Activated T-helper 1 cell treated with Interleukin-2 at 50 U/mL for 16 hours (primary cell): ENCODE data around the gene COPG2.

Source experiments
- DNase-seq: peaks from one replicate; pipeline ENCODE4 v3.0.0-alpha.2; 2020; ENCODE audit warnings: low read depth

The COPG2 gene

DNA sequence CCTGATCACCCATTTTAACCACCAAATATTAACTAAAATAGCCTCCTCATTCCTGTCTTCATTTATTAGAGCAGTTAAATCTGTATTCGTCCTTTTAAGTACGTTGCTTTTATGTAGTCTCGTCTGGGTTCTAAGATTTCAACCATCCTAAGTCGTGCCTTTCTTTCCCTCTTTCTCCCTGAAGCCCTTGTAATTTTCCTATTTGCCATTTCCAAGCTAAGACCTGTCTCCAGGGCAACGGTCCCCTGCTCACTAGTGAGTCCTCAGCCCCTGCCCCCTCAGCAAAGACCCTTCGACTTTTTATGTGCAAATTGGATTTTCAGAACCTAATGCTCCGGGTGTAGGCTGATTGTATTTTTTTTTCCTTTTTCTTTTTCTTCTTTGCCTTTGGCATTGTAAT lies 192.8 kb downstream of the COPG2 start:
- no peak for DNase-seq

DNA sequence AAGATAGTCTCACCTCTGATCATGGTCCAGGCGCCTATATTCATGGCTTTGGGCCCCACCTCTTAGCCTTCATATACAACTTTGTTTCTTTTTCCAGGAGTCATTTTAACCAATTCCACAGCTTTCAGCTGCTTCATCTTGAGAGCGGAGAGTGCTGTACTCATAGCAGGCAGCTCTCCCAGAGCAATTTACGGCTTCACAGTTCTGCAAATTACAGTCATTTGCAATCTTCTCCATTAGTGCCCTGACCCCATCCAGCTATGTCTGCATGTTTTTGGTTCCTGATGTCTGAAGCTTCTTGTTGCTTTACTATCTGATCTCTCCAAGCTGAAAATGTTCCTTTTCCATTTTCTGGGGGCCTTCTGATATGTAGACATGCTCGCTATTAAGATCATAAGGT lies 194.7 kb downstream of the COPG2 start:
- DNase-seq = no peak

DNA sequence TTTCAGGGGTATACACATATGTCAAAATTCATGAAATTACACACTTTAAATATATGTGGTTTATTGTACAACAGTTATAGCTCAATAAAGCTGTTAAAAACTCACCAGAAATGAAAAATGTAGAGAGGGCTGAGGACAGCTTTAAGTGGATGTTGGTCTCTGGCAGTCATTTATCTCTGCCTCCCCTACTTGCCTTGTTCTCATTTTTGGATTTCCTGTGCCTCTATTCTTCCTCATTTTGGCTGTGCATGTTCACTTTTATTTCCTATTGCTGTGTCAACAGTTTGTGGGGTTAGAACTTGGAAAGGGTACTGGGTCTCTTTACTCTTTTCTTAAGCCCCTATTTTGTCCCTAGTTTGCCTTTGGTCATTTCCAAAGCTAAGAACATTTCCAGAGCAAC lies 195.3 kb downstream of the COPG2 start:
- no peak for DNase-seq

DNA sequence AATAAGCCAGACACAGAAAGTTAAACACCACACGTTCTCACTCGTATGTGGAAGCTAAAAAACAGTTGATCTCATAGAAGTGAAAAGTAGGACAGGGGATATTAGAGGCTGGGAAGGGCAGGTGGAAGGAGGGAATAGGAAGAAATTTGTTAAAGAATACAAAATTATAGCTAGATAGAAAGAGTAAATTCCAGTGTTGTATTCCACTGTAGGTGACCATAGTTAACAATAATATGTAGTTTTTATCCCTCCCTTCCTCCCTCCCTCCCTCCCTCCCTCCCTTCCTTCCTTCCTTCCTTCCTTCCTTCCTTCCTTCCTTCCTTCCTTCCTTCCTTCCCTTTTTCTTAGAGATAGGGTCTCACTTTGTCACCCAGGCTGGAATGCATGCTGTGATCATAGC lies 196.6 kb downstream of the COPG2 start:
- DNase-seq = no peak

DNA sequence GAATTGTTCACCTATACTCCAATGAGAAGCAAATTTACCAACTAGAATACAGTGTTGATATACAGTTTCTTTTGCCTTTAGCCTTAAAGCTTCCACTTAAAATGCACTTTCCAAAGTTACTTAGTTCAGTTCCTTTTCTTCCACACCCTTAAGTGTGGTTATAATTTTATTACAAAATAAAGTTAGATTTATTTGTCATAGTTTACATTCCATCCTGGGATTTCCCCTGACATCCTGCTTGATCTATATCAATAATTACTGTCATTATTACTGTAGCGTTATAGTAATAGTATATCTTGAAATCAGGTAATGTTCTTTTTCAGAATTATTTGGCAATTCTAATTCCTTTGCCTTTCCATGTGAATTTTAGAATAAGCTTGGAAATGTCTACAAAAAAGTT lies 199.9 kb downstream of the COPG2 start:
- no peak for DNase-seq

DNA sequence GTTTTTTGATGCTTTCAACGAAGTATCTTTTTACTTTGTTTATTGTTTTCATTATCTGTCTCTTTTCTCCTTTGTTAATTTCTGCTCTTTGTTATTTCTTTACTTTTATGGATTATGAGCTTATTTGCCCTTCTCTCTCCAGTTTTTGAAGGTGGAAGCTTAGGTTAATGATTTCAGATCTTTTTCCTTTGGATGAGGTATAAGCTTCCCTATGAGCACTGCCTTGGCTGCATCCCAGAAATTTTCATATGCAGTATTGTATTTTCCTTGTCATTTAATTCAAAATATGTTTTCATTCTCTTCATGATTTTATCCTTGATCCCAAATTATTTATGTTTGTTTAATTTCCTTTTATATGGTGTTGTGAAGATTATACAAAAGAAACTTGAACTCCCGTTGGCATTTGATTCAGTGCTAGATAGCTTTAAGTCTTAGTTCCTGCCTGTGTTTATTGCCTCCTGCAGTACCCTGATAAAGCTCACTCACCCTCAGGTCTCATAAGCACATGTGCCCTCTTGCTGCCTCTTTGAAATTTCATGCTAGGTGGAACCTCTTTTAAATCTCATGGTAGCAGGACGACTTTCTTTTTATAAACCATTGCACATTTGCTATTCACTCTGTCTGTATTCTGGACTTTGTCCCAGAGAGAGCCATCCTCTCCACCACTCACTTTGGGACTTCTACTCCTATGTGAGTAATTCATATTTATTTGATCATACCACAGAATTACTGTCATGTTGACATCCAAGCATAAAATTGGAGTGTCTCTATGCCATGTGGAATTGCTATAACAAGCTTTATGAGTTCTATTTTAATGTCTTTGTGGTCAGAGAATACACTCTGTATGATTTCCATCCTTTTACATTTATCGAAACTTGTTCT lies 204.8 kb downstream of the COPG2 start:
- no peak for DNase-seq

DNA sequence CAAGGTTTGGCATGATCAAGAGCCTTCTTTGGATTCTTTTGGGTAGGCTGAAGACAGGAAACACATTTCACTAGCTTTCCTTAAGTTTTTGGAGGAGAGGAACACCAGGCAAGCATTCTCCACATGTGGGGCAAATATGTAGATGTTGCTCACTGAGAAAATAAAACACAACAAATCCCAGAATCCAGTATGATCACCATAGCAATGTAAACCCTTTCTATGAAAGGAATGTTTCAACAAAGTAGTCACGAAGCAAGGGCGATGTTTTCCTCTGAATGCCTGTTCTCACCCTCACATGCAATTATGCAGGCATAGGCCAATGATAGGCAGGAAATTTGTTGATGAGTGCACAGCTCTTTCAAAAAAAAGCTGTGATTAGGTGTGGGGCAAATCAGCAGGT lies 207.3 kb downstream of the COPG2 start:
- no peak for DNase-seq

DNA sequence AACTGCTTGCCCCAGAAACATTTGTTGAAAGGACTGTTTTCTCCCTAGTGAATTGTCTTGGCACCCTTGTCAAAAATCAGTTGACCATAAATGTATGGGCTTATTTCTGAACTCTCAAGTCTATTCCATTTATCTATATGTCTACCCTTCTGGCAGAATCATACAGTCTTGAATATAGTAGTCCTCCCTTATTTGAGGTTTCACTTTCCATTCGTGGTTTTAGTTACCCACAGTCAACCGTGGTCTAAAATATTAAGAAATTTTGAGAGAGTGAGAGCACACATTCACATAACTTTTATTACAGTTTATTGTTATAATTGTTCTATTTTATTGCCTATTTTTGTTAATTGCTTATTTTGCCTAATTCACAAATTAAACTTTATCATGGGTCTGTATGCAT lies 210.3 kb downstream of the COPG2 start:
- no peak for DNase-seq
